H9 (cell line): Measurements from ENCODE around the gene GCK. TPM values are rescaled to one million over a fixed set of nuclear protein-coding genes. Genes with fewer than 3 reads are reported as not detected.

Experiments used
- DNase-seq: peaks from one replicate; pipeline ENCODE4 v3.0.0-alpha.2; 2017
- H2AFZ ChIP-seq: one replicate; pipeline ENCODE4 v1.6.1; 2013; ENCODE audit warnings: mild to moderate bottlenecking, low read length, control low read depth, moderate library complexity
- H2AK5ac ChIP-seq: 2 replicates; pipeline ENCODE4 v1.6.1; 2013; ENCODE audit warnings: low read length, control low read depth, mixed read lengths; ENCODE audit not compliant: insufficient read length
- H2BK120ac ChIP-seq: one replicate; pipeline ENCODE4 v1.6.1; 2013; ENCODE audit warnings: low read depth, mild to moderate bottlenecking, low read length, control low read depth, inconsistent platforms; ENCODE audit not compliant: poor library complexity, severe bottlenecking
- H2BK12ac ChIP-seq: 2 replicates; pipeline ENCODE4 v1.6.1; 2013; ENCODE audit warnings: low read length, control low read depth, mixed read lengths, low read depth; ENCODE audit not compliant: insufficient read length
- H2BK15ac ChIP-seq: 2 replicates; pipeline ENCODE4 v1.6.1; 2013; ENCODE audit warnings: low read depth, low read length, control low read depth
- H2BK20ac ChIP-seq: one replicate; pipeline ENCODE4 v1.6.1; 2013; ENCODE audit warnings: low read depth, mild to moderate bottlenecking, low read length, control low read depth, inconsistent platforms; ENCODE audit not compliant: poor library complexity, severe bottlenecking
- H2BK5ac ChIP-seq: 2 replicates; pipeline ENCODE4 v1.6.1; 2013; ENCODE audit warnings: low read length, control low read depth, mixed read lengths; ENCODE audit not compliant: insufficient read length
- H3K14ac ChIP-seq: 2 replicates; pipeline ENCODE4 v1.6.1; 2013; ENCODE audit warnings: low read length, control low read depth; ENCODE audit not compliant: insufficient read depth
- H3K18ac ChIP-seq: 2 replicates; pipeline ENCODE4 v1.6.1; 2013; ENCODE audit warnings: low read depth, mild to moderate bottlenecking, mixed read lengths, low read length, control low read depth; ENCODE audit not compliant: insufficient read length
- H3K23ac ChIP-seq: 2 replicates; pipeline ENCODE4 v1.6.1; 2013; ENCODE audit warnings: low read length, control low read depth, mixed read lengths, low read depth; ENCODE audit not compliant: insufficient read length
- H3K23me2 ChIP-seq: 2 replicates; pipeline ENCODE4 v1.6.1; 2013; ENCODE audit warnings: low read depth, mild to moderate bottlenecking, mixed read lengths, low read length, control low read depth; ENCODE audit not compliant: insufficient read length, poor library complexity, severe bottlenecking
- H3K27ac ChIP-seq: 2 replicates; pipeline ENCODE4 v1.5.1; 2013; ENCODE audit warnings: low read length, control low read depth, mixed read lengths, low read depth; ENCODE audit not compliant: insufficient read length
- H3K27me3 ChIP-seq: 2 replicates; pipeline ENCODE4 v1.6.1; 2013; ENCODE audit warnings: low read length, control low read depth, inconsistent platforms; ENCODE audit not compliant: insufficient read depth
- H3K4ac ChIP-seq: 2 replicates; pipeline ENCODE4 v1.6.1; 2013; ENCODE audit warnings: low read depth, mild to moderate bottlenecking, control low read depth, inconsistent platforms, low read length, moderate library complexity
- H3K4me1 ChIP-seq: 2 replicates; pipeline ENCODE4 v1.6.1; 2013; ENCODE audit warnings: low read length, control low read depth, inconsistent platforms; ENCODE audit not compliant: insufficient read depth
- H3K4me2 ChIP-seq: 2 replicates; pipeline ENCODE4 v1.6.1; 2013; ENCODE audit warnings: low read length, control low read depth, mixed read lengths; ENCODE audit not compliant: insufficient read length, insufficient read depth
- H3K56ac ChIP-seq: 2 replicates; pipeline ENCODE4 v1.6.1; 2013; ENCODE audit warnings: low read depth, mild to moderate bottlenecking, mixed read lengths, low read length, control low read depth; ENCODE audit not compliant: insufficient read length
- H3K79me1 ChIP-seq: 2 replicates; pipeline ENCODE4 v1.6.1; 2013; ENCODE audit warnings: low read depth, mild to moderate bottlenecking, moderate library complexity, low read length, control low read depth, inconsistent platforms; ENCODE audit not compliant: insufficient read depth, poor library complexity, severe bottlenecking
- H3K79me2 ChIP-seq: 2 replicates; pipeline ENCODE4 v1.6.1; 2013; ENCODE audit warnings: low read length, control low read depth, inconsistent platforms; ENCODE audit not compliant: insufficient read depth
- H3K9ac ChIP-seq: 2 replicates; pipeline ENCODE4 v1.6.1; 2013; ENCODE audit warnings: low read length, control low read depth, mixed read lengths; ENCODE audit not compliant: insufficient read length; ENCODE audit errors: extremely low read depth
- H3K9me3 ChIP-seq: one replicate; pipeline ENCODE4 v1.6.1; 2013; ENCODE audit warnings: low read depth, low read length, inconsistent platforms; ENCODE audit not compliant: control insufficient read depth
- H3T11ph ChIP-seq: one replicate; pipeline ENCODE4 v1.6.1; 2013; ENCODE audit warnings: mild to moderate bottlenecking, low read length, control low read depth, inconsistent platforms
- H4K20me1 ChIP-seq: one replicate; pipeline ENCODE4 v1.6.1; 2013; ENCODE audit not compliant: control insufficient read depth, insufficient read length, insufficient read depth
- H4K5ac ChIP-seq: 2 replicates; pipeline ENCODE4 v1.6.1; 2013; ENCODE audit warnings: low read depth, mild to moderate bottlenecking, mixed read lengths, low read length, control low read depth; ENCODE audit not compliant: insufficient read length
- H4K8ac ChIP-seq: replicated peaks from 2 replicates; pipeline ENCODE4 v1.6.1; 2013; ENCODE audit warnings: low read length, control low read depth, mixed read lengths, low read depth; ENCODE audit not compliant: insufficient read length
- H4K91ac ChIP-seq: 2 replicates; pipeline ENCODE4 v1.6.1; 2013; ENCODE audit warnings: low read depth, mild to moderate bottlenecking, moderate library complexity, mixed read lengths, low read length, control low read depth; ENCODE audit not compliant: insufficient read length
- H3K27ac Mint-ChIP-seq, 3 experiments: 2 replicates in 2 of 3; 3 replicates in 1 of 3; pipeline ENCODE4 v1.8.0; 2020 to 2021; ENCODE audit warnings: mixed read lengths in 3 of 3, mild to moderate bottlenecking in 1 of 3, moderate library complexity in 1 of 3
- H3K27me3 Mint-ChIP-seq: 2 replicates; pipeline ENCODE4 v1.8.0; 2021; ENCODE audit warnings: low read depth, mild to moderate bottlenecking, moderate library complexity, mixed read lengths
- H3K36me3 Mint-ChIP-seq, 3 experiments: 2 replicates in 2 of 3; 3 replicates in 1 of 3; pipeline ENCODE4 v1.8.0; 2020 to 2021; ENCODE audit warnings: low read depth in 3 of 3, mixed read lengths in 3 of 3; ENCODE audit not compliant: insufficient read depth in 1 of 3
- H3K4me1 Mint-ChIP-seq, 2 experiments: 2 replicates each; pipeline ENCODE4 v1.8.0; 2020; ENCODE audit warnings: mixed read lengths in 2 of 2
- H3K4me3 Mint-ChIP-seq, 2 experiments: 2 replicates in 1 of 2; 3 replicates in 1 of 2; pipeline ENCODE4 v1.8.0; 2020 to 2021; ENCODE audit warnings: mild to moderate bottlenecking in 2 of 2, mixed read lengths in 2 of 2, moderate library complexity in 1 of 2
- H3K9me3 Mint-ChIP-seq, 2 experiments: 2 replicates in 1 of 2; 3 replicates in 1 of 2; pipeline ENCODE4 v1.8.0; 2020; ENCODE audit warnings: mild to moderate bottlenecking in 2 of 2, mixed read lengths in 2 of 2, moderate library complexity in 1 of 2
- WGBS: extraction: QIAGEN DNeasy Blood & Tissue Kit; methylation state at CpG from one replicate; pipeline ENCODE4 v1.1.7; 2013; ENCODE audit warnings: missing lambda C conversion rate, low lambda C conversion rate, mixed read lengths; ENCODE audit not compliant: insufficient read length; ENCODE audit errors: extremely low coverage; 5-methylcytosine and 5-hydroxymethylcytosine counted together
- total RNA-seq: library from RNA; stranded (reverse); gene quantifications from 2 replicates; pipeline ENCODE4 v1.2.1, GENCODE V29; 2021
- TF ChIP-seq, protein P1 (sequence below): fragments of 200-600 bp; sonication (generic); conservative IDR thresholded peaks from 3 replicates; pipeline ENCODE4 v1.8.0; 2021; ENCODE audit warnings: antibody characterized with exemption, mild to moderate bottlenecking

Gene GCK
- total RNA-seq, 1 experiment from 2014 or later = 0.98 TPM

GRCh38 chr7:44194562-44195145, 5.4 kb upstream of the GCK start:
- H3K4me1 ChIP-seq = no peaks in the 10 kb centered on the region
- TF ChIP-seq, protein P1, sequence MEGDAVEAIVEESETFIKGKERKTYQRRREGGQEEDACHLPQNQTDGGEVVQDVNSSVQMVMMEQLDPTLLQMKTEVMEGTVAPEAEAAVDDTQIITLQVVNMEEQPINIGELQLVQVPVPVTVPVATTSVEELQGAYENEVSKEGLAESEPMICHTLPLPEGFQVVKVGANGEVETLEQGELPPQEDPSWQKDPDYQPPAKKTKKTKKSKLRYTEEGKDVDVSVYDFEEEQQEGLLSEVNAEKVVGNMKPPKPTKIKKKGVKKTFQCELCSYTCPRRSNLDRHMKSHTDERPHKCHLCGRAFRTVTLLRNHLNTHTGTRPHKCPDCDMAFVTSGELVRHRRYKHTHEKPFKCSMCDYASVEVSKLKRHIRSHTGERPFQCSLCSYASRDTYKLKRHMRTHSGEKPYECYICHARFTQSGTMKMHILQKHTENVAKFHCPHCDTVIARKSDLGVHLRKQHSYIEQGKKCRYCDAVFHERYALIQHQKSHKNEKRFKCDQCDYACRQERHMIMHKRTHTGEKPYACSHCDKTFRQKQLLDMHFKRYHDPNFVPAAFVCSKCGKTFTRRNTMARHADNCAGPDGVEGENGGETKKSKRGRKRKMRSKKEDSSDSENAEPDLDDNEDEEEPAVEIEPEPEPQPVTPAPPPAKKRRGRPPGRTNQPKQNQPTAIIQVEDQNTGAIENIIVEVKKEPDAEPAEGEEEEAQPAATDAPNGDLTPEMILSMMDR = no peak

More at GRCh38 chr7:44194562-44195145, 5.4 kb upstream of the GCK start:
- no peaks in the 10 kb centered on the region for H4K20me1 ChIP-seq
- H2BK12ac ChIP-seq = no peak overlapping the region
- peaks cover 0 to 2% of the 10 kb centered on the region in 2 experiments; a peak in 2 of 4 replicates for H3K4me1 Mint-ChIP-seq
- H2AK5ac ChIP-seq = no peak overlapping the region
- H2BK15ac ChIP-seq = no peak overlapping the region
- H2AFZ ChIP-seq = no peak overlapping the region
- no peak for DNase-seq
- H3K27me3 ChIP-seq = 0 out of 2 replicates have a peak, but pooled peaks cover 2% of the 10 kb centered on the region
- H3K27ac Mint-ChIP-seq = no peak overlapping the region; a peak in 1 of 7 replicates
- no peak overlapping the region for H3K9ac ChIP-seq
- H3K27ac ChIP-seq = no peak overlapping the region
- H3K14ac ChIP-seq = no peak overlapping the region
- H3K36me3 Mint-ChIP-seq = no peaks in the 10 kb centered on the region
- no peak overlapping the region for H3K18ac ChIP-seq
- no peak overlapping the region for H4K91ac ChIP-seq
- peaks cover 22% of the 10 kb centered on the region for H3K27me3 Mint-ChIP-seq
- H3K79me1 ChIP-seq = no peaks in the 10 kb centered on the region
- no peak overlapping the region for H3K4me3 Mint-ChIP-seq
- H3K4me2 ChIP-seq = no peak overlapping the region
- no peaks in the 10 kb centered on the region for H3K23me2 ChIP-seq
- H3K4ac ChIP-seq = no peak overlapping the region
- no peaks in the 10 kb centered on the region for H3K79me2 ChIP-seq
- no peak overlapping the region for H4K5ac ChIP-seq
- no peak overlapping the region for H3K23ac ChIP-seq
- WGBS = no CpG with 5 or more reads among the region's 3 CpGs
- H3K9me3 ChIP-seq = no peaks in the 10 kb centered on the region
- peaks cover 0 to 2% of the 10 kb centered on the region in 2 experiments; a peak in 1 of 5 replicates for H3K9me3 Mint-ChIP-seq
- H2BK5ac ChIP-seq = no peak overlapping the region
- no peak overlapping the region for H3K56ac ChIP-seq
- H2BK20ac ChIP-seq = no peak overlapping the region
- no peak overlapping the region for H2BK120ac ChIP-seq
- no peak overlapping the region for H4K8ac ChIP-seq
- H3T11ph ChIP-seq = no peak overlapping the region
